AG04450 (cell line): ENCODE results near the gene WIPI1. TPM values are rescaled to one million over a fixed set of nuclear protein-coding genes. Genes with fewer than 3 reads are reported as not detected.

Experiments
- CTCF ChIA-PET: fragments of 300-600, 350-600 bp; formaldehyde crosslinking; extraction: SDS; loops from one replicate; lab custom pipeline; 2022; ENCODE audit warnings: antibody characterized with exemption, inconsistent platforms; lab: Charles Lee
- POLR2A ChIA-PET: fragments of 350-600 bp; formaldehyde crosslinking; extraction: SDS; loops from one replicate; lab custom pipeline; 2021; ENCODE audit warnings: antibody characterized with exemption, inconsistent platforms; lab: Yijun Ruan, JAX
- DNase-seq: peaks from one replicate; pipeline ENCODE4 v3.0.0-alpha.2; 2011; ENCODE audit warnings: low read depth, low spot score
- H3K27ac ChIP-seq: one replicate; pipeline ENCODE4 v1.5.1; 2012; ENCODE audit warnings: low read depth, low read length, control low read depth
- H3K27me3 ChIP-seq: one replicate; pipeline ENCODE4 v1.6.0; 2012; ENCODE audit warnings: low read length; ENCODE audit not compliant: control insufficient read depth, insufficient read depth
- H3K4me3 ChIP-seq: 2 replicates; pipeline ENCODE4 v1.5.1; 2011; ENCODE audit warnings: mild to moderate bottlenecking, low read depth, low read length, control low read depth
- H3K9me3 ChIP-seq: 2 replicates; pipeline ENCODE4 v1.5.1; 2012; ENCODE audit warnings: low read length; ENCODE audit not compliant: control insufficient read depth, insufficient read depth
- polyA plus RNA-seq: library from polyadenylated mRNA; depleted of rRNA; stranded (reverse); fragments of >200 nt; gene quantifications from 2 replicates; pipeline ENCODE4 v1.2.3, GENCODE V29; 2011
- TF ChIP-seq, protein P1 (sequence below): IDR thresholded peaks from 2 replicates; pipeline ENCODE4 v1.5.1; 2011; ENCODE audit warnings: low read depth, low read length, control low read depth, inconsistent platforms

Gene WIPI1
- polyA plus RNA-seq, 1 experiment = 125 TPM

DNA sequence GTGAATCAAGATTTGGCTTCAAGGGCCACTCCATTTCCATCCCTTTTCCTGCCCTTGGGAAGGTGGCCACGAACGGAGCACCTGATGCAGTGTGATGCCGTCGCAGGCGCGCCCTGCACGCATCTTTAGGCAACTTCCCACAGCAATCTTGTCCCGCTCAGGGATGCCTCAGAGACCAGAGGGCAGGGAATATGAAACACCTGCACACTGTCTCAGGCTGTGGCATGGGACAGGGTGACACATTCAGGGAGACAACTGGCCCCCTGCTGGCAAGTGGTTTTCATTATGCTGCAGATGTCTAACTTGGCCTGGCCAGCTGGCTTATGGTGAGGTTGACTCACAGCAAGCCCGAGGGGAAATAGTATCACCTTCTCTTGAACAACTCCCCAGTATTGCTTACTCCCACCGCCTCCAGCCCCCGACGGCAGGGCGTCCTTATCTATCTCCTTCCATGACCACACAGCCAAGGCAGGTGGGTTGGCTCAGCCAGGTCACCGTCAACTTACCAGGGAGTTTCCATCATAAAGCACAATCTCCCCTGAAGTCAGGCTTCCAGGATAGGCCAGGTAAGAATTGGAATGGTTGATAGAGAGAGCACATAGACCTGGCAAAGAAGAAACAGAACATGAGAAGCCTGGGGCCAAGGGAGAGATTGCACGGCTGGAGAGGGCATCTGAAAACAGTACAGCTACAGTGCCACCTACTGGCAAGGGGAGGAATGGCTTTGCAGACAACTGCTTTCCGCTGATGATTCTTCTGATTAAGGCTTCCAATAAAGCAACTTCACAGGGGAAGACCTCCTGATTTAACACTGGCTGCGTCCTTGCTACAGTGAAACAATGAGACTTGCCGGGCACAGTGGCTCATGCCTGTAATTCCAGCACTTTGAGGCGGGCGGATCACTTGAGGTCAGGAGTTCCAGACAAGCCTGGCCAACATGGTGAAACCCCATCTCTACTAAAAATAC is 21.1 kb downstream of the WIPI1 start:
- ChIA-PET POLR2A (interaction anchor here (0.7 to 1.6 kb wide), 3 partner anchors 21 to 188 kb away, joined by 3 to 4 read pairs (median 4); partner anchors contain the start of genes AMZ2 and WIPI1), CTCF (interaction anchor here (0.6 to 4.1 kb wide), 26 partner anchors 10 to 1067 kb away, joined by 3 to 40 read pairs (median 4); partner anchors contain the start of genes AMZ2, ARSG, SLC16A6 and WIPI1)
- peak; percentile 52 for DNase-seq
- Histone ChIP-seq H3K27me3 (no peaks in the 10 kb centered on the region), H3K27ac (peak overlapping the region; percentile 31), H3K4me3 (no peak overlapping the region), H3K9me3 (no peaks in the 10 kb centered on the region)
- TF ChIP-seq, protein P1, sequence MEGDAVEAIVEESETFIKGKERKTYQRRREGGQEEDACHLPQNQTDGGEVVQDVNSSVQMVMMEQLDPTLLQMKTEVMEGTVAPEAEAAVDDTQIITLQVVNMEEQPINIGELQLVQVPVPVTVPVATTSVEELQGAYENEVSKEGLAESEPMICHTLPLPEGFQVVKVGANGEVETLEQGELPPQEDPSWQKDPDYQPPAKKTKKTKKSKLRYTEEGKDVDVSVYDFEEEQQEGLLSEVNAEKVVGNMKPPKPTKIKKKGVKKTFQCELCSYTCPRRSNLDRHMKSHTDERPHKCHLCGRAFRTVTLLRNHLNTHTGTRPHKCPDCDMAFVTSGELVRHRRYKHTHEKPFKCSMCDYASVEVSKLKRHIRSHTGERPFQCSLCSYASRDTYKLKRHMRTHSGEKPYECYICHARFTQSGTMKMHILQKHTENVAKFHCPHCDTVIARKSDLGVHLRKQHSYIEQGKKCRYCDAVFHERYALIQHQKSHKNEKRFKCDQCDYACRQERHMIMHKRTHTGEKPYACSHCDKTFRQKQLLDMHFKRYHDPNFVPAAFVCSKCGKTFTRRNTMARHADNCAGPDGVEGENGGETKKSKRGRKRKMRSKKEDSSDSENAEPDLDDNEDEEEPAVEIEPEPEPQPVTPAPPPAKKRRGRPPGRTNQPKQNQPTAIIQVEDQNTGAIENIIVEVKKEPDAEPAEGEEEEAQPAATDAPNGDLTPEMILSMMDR = peak; percentile 94

DNA sequence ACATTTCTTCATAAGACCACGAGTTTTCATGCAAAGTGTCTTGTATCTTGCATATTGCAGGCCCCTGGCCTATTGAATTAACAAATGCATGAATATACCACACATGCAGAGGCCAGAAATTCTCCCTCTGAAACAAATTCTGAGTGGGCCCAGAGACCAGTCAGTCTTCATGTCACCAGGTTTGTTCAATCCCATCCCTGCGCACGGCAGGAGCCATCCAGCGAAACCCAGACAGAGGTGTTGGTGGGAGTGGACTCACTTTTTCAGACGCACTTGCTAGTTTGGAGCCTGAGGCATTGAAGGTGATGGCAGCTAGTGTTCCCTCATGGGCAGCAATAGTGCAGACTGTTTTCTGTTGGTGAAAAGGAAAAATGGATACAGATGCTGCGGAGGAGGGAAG is 21.9 kb downstream of the WIPI1 start:
- TF ChIP-seq, protein P1 = no peak
- no peak overlapping the region for H3K27ac ChIP-seq
- ChIA-PET POLR2A (interaction anchor here (1.4 to 1.6 kb wide), 2 partner anchors 22 to 36 kb away, joined by 4 read pairs; partner anchors contain the start of gene WIPI1), CTCF (interaction anchor here (1.1 to 4.1 kb wide), 10 partner anchors 19 to 193 kb away, joined by 4 to 40 read pairs (median 6); partner anchors contain the start of genes AMZ2, ARSG, SLC16A6 and WIPI1)
- DNase-seq = no peak
- no peaks in the 10 kb centered on the region for H3K9me3 ChIP-seq
- H3K4me3 ChIP-seq = no peak overlapping the region
- no peaks in the 10 kb centered on the region for H3K27me3 ChIP-seq

DNA sequence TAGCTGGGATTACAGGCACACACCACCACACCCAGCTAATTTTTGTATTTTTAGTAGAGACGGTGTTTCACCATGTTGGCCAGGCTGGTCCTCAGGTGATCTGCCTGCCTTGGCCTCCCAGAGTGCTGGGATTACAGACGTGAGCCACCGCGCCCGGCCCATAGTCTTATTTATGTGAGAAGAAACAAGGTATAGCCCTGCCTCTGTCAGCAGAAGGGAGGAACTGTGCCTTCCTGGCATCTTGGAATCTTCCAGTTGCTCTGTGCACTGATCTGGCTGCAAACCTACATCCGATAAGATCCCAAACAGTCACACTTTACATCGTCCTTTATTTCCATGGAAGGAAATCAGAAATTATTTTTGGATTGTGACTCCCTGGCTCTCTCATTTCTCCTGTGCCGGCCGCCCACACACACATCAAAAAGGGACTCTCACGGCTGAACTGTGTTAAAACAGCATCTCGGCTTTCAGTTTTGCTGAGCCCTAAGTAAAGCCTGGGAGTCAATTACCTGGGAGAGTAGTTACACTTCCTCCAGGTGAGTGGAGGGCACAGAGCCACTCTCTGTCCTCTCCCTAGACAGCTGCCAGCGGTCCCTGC is 23.3 kb downstream of the WIPI1 start:
- TF ChIP-seq, protein P1 = no peak
- Histone ChIP-seq H3K27ac (no peak overlapping the region), H3K4me3 (no peak overlapping the region), H3K27me3 (no peaks in the 10 kb centered on the region), H3K9me3 (no peaks in the 10 kb centered on the region)
- CTCF ChIA-PET = interaction anchor here (1.1 to 2.8 kb wide), 4 partner anchors 24 to 172 kb away, joined by 4 to 19 read pairs (median 5); no protein-coding TSS in a partner anchor
- POLR2A ChIA-PET = no interaction called here
- no peak for DNase-seq

DNA sequence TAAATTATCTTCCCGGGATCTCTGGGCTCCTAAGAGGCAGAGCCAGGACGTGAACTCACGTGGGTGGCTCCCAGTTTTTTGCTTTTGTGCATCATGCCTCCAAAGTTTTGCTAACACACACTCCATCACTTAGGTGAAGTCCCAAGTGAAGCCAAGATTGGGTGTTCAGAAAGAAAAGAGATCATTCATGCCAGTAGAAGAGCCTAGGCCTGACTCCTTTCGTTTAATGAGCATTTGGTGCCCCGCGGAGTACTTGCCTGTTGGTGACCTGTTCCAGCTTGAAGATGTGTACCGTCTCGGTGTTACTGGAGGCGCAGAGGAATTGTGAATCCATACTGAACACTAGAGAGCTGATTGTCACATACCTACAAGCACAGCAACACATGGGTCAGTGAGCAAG is 24.1 kb downstream of the WIPI1 start:
- no peak for DNase-seq
- TF ChIP-seq, protein P1 = no peak
- Histone ChIP-seq H3K4me3 (no peak overlapping the region), H3K27ac (no peak overlapping the region), H3K9me3 (no peaks in the 10 kb centered on the region), H3K27me3 (no peaks in the 10 kb centered on the region)
- ChIA-PET POLR2A (no interaction called here), CTCF (interaction anchor here (1.1 to 2.8 kb wide), 4 partner anchors 25 to 171 kb away, joined by 4 to 19 read pairs (median 5); no protein-coding TSS in a partner anchor)
